Left forelimb (tissue), 1 donor: ENCODE data around the gene ANKRD27.
"Not testable (repeated sequence)": the region's sequence is repeated elsewhere in the genome, so short reads cannot be mapped to it uniquely, and the experiment has no call there.

Source experiments
- DNase-seq: peaks from one replicate; pipeline ENCODE4 v3.0.0-alpha.2; 2018; ENCODE audit warnings: low spot score

The ANKRD27 gene

GRCh38 chr19:32688311-32688710 lies 13.3 kb upstream of the ANKRD27 start:
- no peak for DNase-seq

- no peak for DNase-seq
Observed at GRCh38 chr19:32687681-32688080, 12.7 kb upstream of the ANKRD27 start.

DNA sequence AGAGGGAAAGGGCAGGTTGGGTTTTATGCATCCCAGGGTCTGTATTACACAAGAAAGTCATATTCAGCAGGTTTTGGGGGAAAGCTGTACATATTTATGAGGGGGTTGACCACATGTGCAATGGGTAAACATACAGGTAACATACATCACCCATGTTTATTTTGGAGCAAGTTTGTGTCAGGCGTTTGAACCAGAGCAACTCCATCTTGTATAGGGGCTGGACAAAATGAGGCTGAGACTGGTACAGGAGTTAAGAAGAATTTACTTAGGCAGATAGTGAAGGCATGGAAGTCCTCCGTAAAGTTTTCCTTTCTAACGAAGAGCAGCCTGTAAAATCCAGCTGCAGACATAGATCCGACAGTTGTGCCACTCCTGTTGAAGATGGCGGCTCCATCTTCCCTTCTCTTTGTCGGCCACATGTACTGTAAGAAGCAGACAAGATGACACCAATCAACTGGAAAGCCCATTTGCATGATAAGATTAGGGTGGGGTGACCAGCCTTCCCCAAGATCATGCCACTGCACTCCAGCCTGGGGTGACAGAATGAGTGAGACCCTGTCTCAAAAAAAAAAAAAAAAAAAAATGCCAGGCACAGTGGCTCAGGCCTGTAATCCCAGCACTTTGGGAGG lies 12.0 kb upstream of the ANKRD27 start:
- DNase-seq, result no peak

DNA sequence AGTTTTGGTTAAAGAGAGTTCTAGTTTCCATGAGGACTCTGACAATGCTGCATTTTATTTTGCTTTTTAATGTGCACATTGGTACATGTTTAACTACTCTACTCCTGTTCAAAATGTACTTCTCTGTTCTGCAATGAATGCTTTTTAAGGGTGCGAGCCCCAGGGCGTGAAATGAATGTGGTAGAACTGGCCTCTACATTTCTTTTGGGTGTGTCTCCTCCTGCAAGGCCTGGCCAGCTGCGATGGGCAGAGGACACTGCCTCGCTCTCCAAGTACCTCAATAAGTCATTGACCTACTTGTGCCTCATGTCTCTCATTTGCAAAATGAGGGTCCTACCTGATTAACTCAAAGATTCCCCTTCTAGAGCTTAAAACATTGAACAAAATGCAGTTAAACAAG lies 7.3 kb upstream of the ANKRD27 start:
- DNase-seq, result no peak

- DNase-seq, result no peak
Observed at GRCh38 chr19:32680986-32681385, 6.0 kb upstream of the ANKRD27 start.

DNA sequence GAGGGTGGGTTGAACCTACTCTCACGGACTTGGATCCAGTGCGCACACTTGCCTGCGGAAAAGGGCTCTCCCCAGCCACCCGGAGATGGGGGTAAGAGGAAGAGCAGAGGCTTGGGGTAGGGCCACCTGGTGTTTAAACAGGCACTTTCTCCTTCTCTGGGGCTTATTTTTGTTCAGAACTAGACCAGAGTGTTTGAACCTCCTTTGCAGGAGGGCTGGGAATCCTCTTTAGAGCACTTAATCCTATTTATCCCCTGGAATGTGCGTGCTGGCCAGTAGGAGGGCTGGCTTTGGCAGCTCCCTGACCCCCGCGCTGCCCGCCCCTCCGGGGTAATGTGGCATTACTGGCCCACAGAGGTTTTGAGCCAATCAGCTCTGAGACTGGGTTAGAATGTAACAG lies 2.7 kb upstream of the ANKRD27 start:
- DNase-seq, result no peak

DNA sequence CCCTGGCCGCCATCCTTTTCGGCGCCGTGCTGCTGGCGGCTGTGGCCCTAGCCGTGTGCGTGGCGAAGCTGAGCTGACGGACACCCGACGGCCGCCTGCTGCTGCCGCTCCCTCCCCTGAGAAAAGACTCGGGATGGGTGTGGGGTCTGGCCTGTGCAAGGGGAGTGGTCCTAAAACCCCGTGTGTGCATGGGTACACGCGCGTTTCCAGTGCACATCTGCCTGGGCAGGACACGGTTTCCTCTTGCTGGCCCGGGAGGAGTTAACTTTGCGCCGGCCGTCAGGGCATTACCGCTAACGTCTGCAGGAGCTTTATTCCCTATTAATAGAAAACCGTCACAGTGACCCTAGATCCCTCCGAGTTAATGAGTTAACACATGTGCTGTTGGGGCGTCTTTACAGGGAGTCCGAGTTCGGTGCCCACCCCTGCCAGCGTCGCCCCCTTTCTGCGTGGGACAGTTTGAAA lies 1.9 kb upstream of the ANKRD27 start:
- no peak for DNase-seq

DNA sequence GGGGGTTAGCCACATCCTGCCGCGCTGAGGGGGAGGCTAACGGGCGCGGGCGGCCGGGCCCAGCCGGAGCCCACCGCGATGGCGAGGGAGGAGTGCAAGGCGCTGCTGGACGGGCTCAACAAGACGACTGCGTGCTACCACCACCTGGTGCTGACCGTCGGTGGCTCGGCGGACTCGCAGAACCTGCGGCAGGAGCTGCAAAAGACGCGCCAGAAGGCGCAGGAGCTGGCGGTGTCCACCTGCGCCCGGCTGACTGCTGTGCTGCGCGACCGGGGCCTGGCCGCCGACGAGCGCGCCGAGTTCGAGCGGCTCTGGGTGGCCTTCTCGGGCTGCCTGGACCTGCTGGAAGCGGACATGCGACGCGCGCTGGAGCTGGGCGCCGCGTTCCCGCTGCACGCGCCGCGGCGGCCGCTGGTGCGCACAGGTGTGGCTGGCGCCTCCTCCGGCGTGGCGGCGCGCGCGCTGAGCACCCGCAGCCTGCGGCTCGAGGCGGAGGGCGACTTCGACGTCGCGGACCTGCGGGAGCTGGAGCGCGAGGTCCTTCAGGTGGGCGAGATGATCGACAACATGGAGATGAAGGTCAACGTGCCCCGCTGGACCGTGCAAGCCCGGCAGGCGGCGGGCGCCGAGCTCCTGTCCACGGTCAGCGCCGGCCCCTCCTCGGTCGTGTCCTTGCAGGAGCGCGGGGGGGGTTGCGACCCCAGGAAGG lies 1.4 kb upstream of the ANKRD27 start:
- no peak for DNase-seq

- no peak for DNase-seq
Observed at GRCh38 chr19:32675720-32676185, 773 bp upstream of the ANKRD27 start, which contains the start of gene RGS9BP. Gene RGS9BP (plus strand): TSS chr19:32675848. CDS start chr19:32676264, 416 bp downstream.

DNA sequence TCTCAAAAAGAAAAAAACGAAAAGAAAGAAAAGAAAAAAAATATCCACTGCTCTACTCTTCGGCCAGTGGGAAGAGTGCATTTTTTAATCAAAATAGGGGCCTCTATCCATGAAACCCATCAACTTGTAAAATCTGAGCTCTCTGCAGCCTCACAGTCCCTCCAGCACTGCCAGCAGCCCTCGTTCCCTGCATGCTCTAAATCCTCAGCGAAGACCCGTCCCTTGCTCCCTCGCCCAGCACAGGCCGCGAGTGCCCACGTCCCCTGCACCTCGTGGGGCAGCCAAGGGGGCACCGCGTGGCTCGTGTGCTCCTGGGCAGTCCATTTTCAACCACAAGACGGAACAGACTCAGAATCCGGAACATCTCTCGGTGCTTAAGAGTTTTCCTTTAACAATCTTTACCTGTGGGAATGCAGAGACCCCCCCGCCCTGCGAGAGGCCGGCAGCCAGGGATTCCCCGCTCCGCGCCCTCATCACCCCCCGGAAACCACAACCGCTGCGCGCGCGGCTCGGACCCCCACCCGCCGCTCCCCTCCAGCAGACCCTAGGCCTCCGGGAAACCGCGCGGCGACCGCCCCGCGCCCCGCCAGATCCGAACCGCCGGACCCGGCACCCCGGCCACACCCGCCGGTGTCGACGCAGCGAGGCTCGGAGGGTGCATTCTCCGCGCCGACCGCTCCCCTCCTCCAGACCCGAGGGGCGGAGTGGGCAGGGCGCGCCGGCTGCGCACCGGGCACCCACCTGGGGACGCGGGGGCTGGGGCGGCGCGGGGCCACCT lies 638 bp downstream of the ANKRD27 start:
- DNase-seq, result no peak

DNA sequence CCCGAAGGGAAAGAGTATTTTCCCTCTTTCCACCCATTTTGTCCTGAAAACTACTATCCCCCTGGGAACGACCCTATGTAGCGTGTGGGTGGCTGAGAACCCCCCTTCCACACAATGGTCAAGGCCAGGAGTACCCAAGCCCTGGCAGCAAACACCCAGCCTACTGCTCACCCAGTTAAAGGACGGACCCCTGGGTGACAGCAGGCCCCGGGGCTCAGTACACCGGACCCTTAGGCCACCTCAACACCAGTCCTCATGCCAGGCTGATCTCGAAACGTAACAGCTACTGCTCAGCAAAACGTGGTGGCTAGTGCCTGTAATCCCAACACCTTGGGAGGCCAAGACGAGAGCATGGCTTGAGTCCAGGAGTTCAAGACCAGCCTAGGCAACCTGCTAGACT lies 1.4 kb downstream of the ANKRD27 start:
- no peak for DNase-seq

DNA sequence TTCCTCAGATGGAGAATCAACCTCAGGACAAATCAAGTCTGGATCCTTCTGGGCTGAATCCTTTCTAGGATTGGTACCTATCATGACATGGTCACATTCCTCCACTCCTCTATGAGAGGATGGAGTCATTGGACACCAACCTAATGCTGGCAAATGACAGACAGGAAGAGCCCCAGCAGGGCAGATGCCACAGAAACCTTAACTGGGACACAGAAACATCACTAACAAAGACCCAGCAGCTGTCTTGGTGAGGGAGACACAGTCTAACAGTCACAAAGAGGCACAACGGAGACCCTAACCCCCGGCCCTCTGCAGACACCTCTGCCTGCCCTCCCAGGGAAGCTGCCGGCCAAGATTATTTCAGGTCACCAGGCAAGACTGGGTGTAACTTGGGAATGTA lies 2.1 kb downstream of the ANKRD27 start:
- DNase-seq, result no peak

GRCh38 chr19:32671883-32672593 lies 2.9 kb downstream of the ANKRD27 start:
- DNase-seq, result no peak

GRCh38 chr19:32669310-32669709 lies 5.7 kb downstream of the ANKRD27 start:
- DNase-seq, result no peak

GRCh38 chr19:32666084-32666483 lies 8.9 kb downstream of the ANKRD27 start:
- no peak for DNase-seq

- DNase-seq, result no peak
Observed at GRCh38 chr19:32662186-32662585, 12.8 kb downstream of the ANKRD27 start.

GRCh38 chr19:32661318-32661717 lies 13.7 kb downstream of the ANKRD27 start:
- DNase-seq, result no peak

DNA sequence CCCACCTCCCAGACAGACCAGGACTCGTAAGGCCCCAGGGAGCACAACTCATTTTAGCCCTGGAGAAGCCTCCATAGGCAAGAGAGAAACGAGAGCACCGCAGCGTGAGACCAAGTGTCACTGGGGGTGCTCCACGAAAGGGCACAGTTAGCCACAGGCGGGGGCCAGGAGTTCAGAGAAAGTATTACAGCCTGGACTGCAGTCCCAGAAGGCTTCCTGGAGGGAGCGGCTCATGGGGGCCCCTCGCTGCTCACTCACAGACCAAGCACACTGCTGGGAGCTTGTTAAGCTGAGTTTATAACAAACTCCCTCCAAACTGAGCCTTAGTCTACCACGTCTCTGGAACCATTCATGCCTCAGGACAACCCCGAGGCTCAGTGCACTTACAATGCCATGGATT lies 16.5 kb downstream of the ANKRD27 start:
- no peak for DNase-seq

- no peak for DNase-seq
Observed at GRCh38 chr19:32658075-32658474, 16.9 kb downstream of the ANKRD27 start.

- DNase-seq, result not testable (repeated sequence)
Observed at GRCh38 chr19:32656379-32656778, 18.6 kb downstream of the ANKRD27 start.

DNA sequence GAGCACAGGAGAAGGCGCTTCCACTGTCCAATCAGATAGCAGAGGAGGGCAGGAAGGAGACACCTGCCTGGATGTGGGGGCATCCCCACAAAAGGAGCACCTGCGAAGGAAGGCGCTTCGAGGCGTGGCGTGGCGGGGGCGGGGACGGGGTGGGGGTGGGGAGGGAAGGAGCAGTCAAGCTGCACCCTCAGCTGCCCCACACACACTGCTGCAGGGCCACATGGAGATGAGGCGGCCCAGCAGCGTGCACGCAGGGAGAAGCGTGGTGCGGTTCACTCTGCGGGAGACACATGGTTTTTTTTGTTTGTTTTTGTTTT lies 21.4 kb downstream of the ANKRD27 start:
- DNase-seq, result no peak

DNA sequence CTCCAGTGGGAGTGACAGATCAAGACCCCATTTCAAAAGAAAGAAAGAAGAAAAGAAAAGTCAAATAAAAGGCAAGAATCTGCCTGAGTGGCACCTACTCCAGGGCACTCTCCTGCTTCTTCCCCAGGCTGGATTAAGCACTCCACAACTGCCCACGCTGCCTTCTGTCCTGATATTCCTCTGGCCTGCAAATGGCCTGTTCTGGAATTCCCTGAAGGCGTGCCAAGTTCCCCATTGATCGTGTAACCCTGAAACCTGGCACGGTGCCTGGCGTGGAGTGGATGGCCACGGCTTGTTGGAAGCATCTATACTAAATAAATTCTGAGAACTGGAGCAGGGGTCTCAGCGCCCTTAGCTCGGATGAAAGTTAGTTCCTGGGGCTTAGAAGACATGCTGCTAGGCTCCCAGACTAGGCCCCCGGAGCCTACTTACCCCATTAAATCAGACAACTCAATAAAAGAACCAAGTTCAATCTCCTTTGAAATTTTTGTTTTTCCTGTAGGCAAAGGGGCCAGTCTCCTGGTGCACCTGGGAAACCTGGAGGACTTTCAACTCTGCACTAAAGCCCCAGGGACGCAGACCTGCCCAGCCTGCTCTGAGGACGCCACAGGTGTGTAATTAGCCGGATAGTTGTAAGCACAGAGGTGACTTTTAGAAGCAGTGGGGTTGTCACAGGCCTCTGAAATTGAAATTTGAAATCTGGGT lies 21.9 kb downstream of the ANKRD27 start:
- DNase-seq, result no peak
